ENCODE data around the gene SGCA.

Gene SGCA

DNA sequence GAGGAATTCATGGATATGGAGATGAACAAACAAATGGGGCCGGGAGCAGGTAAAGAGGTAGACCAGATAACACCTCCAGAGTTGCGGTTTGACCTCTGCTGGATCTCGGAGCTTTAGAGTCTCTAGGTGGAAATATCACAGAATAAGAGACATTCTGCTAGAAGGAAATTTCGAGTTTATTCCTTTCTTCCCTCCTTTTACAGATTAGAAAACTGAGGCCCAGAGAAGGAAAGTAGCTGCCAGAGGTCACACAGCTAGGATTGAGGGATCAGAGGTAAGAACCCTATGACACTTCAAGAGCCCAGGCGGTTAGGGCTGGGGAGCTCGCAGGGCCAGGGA is 43.3 kb downstream of the SGCA start:
- DNase-seq (ENCODE audit: low read depth, low spot score): no peak

DNA sequence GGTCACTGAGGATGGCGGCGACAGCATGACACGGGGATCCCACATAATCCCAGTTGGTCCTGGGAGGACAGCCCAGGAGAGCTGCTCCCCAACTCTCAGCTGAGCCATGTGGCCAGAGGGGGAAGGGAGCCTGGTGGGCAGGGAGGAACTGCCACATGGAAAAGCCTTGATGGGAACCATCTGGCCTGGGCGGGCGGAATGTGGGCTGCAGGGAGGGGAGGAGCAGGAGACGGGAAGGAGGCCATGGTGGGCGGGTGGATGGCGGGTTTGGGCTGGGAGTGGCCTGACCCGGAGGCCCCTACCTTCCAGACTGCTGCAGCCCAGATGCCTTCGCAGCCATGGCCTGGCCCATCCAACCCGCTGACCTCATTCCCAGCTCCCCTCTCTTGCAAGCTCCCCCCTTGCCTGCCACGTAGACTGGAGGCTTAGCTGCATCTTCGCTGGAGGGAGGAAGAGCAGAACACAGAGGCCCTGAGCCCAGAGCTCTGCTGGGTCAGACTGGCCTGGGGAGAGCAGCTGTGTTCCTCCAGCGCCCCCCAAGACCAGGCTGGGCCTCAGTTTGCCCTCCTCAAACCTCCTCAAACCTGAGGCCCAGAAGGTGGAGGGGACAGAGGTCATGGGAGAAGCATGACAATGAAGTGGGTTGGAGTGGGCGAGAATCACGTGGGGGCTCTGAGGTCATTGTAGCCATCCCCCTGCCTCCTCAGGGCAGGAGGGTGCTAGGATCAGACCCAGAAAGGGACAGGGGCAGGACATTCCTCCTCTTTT is 43.9 kb downstream of the SGCA start:
- DNase-seq (ENCODE audit: low read depth, low spot score): no peak

DNA sequence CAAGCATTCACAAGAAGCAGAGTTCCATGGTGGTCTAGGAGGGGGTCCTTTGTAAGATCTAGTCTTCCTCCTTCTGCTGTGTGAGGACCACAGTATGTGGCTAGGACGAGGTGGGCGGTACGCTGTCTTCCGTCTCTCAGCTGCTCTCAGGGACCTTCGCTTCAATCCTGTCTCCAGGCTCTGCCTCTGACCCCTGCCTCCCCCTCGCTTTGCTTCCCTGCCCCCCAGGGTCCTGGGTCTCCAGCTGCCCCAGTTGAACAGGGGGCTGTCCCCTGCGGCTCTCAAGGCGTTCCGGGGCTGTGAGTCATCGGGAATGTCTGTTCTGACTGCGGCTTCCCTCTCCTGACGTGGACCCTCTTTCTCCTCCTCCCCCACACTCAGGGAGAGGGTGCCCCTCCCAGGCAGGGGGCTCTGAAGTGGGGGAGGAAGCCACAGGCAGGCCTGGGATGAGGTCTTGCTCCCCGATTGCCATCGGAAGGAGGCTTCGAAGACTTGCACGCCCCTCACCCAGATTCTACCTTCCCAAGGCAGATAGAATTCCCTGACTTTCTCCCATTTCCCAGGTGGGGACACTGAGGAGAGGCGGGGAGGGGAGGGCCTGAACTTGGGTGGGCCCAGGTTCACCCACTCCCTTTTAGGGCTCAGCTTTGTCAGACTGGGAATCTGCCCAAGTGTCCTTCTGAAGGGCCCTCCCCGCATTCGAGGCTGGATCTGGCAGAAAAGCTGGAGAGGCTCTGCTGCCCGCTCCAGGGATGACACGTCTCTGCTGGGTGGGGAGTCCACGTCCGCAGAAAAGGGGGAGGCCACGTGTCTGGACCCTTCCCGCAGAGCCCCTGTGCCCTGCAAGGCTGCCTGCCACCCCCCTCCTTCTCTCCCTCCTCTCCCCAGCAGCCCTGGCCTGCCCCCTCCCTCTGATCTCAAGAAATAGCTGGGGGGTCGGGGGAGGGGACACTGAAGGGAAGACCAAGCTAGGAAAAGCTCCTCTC is 44.7 kb downstream of the SGCA start:
- no peak for DNase-seq (ENCODE audit: low read depth, low spot score)

DNA sequence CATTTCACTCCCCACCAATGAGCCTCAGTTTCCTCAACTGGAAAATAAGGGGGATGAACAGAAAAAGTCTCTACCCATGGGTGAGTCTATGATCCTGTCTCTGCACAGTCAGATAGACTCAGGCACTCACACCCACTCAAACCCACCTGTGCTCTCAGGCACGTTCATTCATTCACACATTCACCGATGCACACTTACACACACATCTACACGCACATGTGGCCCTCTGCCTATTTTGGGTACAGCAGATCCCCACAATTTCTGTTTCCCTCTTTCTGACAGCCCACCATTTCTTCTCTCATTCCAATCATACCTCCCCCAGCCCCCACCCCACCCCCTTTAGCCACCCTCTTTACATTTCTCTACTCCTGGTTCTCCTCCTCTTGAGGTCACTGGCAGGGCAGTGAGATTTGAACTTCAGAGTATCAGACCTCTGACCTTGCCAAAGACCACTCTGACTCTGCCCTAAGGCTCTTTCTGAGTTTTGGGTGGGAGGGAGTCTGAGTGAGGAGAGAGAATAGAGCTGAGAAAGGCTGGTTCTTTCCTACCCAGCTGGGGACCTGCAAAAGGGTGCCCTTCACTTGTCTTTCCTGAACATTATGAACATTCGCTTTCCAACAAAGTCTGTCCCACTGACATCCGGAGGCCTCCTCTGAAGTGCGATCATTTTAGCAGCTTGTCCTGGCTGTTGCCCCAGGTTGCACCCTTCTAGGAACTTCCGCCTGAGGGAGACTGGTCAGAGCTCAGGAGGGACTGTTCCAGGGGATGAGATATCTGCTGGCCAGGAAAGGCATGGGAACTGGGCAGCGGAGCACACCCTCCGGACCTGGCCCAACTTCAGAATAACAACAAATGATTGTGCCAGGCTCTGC is 45.7 kb downstream of the SGCA start:
- no peak for DNase-seq (ENCODE audit: low read depth, low spot score)

DNA sequence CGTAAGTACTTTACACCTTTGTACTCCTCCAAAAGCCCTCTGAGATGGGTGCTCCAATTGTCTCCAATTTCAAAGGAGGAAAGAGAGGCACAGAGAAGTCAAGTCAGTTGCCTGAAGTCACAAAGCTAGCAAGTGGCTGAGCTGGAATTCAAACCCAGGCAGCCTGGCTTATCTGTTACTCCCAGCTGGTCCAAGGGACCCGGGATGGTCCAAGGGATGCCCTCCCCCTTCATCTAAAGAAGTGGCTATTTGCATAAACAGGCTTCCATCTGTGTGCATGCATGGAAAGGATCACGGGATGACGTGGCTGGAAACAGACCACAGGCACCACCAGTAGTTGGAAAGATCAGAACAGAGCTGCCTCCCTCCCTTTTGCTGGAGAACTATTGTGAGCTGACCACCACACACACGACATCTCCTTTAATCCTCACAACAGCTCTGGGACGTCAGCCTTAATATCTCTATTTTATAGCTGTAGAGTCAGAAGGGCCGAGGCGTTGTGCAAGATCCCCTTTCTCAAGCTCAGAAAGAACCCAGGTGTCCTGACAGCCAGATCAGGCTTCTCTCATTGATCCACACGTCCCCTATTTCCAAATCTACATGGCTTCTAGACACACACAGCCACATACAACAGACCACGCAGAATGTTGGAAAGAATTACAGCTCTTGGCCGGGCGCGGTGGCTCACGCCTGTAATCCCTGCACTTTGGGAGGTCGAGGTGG is 46.5 kb downstream of the SGCA start:
- DNase-seq (ENCODE audit: low read depth, low spot score): no peak

DNA sequence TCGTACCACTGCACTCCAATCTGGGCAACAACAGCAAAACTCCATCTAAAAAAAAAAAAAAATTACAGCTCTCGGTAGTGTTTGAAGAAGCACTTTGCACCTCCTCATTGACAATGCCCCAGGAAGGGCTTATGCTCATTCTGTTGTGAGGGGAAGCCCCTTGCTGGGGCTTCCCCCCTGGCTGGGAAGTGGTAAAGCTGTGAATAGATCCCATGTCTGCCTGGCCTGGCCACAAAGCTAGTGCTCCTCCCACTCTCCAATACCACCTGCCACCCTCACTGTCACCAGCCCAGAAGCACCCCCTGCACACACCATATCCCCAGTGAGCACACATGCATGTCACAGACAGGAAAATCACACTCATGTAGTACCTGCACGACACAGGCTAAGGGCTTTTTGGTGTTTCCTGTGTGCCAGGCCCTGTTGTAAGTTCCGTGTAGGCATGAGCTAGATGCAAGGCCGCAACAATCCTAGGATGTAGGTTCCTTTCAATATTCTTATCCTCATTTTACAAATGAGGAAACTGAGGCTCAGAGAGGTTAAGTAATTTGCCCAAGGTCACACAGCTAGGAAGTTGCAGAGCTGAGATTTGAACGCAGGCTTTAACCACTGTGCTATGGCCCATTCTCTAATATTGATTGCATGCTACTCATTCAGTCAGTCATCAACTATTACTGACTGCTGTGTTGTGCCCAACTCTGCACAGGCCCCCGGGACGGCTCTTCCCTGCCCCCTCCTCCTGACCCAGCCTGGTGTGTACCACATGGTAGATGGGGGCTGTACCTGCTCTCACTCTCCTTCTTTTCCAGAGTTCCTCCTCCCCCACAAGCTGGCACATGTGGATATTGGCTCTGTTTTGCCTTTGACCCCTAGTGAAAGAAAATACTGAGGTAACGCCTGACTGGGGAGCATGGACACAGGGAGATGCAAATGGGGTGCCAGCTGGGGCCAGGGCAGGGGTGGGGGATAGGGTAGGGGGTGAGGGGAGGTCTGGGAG is 47.5 kb downstream of the SGCA start:
- no peak for DNase-seq (ENCODE audit: low read depth, low spot score)

DNA sequence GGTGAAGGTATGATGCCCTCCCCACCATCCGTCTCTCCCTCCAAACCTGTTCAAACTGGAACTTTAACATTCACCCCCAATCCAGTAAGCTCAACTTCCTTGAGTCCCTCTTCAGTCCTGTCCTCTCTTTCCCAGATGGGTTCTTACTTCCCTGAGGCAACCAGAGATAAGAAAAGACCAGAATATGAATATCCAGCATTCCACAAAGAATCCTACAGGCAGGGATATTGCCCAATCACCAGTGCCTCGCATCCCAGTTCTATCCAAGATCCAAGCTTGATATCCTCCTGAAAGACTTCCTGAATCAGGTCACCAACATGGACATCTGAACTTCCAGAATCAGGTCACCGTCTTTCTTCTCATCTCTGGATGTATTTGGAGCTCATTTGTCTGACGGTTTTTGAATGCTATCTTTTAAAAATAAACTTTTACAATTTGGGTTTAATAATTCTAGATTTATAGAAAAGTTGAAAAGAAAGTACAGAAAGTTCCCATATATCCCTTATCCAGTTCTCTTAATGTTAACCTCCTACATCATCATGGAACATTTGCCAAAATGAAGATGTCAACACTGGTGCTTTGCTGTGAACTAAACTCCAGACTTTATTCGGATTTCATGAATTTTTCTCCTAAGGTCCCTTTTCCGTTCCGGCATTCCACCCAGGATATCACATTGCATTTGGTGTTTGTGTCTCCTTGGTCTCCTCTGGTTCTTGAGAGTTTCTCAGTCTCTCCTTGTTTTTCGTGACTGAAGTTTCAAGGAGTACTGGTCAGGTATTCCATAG is 49.4 kb downstream of the SGCA start:
- no peak for DNase-seq (ENCODE audit: low read depth, low spot score)

DNA sequence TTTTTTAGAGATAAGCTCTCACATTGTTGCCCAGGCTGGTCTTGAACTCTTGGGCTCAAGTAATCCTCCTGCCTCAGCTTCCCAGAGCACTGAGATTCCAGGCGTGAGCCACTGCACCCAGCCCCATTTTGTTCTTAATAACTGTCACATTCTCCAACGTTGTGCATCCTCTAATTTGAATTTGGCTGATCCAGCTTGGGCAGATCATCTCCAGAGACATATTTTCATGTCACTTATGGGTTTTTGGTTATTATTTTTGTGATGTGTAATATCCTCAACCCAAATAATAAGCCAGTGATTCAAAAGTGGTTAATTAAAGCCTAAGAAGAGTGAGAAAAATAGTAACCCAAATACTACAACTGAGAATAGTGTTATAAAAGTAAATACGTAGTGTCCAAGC is 51.8 kb downstream of the SGCA start:
- no peak for DNase-seq (ENCODE audit: low read depth, low spot score)

DNA sequence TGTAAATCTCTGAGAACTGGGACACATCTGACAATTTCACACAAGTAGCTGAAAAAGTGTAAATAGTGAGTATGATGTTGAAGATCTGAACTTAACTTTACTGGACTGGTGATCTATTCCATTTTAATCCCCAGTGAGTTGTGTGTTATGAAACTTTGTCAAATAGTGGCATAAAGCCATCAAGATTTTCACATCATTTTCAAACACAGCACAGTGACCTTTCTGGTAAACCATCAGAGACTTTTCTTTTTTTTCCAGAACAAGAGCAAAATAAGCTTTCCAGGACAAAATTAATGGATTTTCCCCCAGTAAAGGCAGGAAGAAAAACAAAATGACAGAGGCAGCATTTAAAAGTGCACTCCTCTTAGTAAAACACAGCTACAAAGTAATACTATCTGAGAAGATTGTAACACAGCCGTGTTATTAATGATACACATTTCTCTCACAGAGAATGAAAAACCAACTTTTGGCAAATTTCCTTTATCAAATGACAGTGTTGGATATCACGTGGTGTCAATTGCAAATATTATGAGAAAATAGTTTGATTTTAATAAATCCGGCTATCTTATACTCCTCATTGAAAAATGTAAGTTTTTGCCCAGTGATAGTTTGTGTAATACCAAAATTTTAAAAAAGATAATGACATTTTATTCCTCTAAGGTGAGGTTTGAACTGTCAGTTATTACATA is 52.4 kb downstream of the SGCA start:
- no peak for DNase-seq (ENCODE audit: low read depth, low spot score)

DNA sequence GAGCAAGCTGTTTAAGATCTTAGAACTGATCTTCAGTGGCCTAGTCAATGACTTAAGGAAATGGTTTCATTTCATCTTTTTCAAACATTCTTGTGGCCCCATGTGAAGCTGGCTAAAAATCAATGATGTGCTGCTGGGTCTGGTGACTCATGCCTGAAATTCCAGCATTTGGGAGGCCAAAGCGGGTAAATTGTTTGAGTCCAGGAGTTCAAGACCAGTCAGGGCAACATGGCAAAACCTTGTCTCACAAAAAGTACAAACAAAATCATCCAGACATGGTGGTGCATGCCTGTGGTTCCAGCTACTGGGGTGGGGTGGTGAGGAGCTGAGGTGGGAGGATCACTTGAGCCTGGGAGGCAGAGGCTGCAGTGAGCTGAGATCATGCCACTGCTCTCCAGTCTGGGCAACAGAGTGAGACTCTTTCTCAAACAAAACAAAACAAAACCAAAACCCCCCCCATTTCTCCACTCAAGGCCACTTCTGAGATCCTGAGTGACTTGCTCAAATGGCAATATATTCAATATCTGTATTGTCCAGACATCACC is 53.0 kb downstream of the SGCA start:
- no peak for DNase-seq (ENCODE audit: low read depth, low spot score)

DNA sequence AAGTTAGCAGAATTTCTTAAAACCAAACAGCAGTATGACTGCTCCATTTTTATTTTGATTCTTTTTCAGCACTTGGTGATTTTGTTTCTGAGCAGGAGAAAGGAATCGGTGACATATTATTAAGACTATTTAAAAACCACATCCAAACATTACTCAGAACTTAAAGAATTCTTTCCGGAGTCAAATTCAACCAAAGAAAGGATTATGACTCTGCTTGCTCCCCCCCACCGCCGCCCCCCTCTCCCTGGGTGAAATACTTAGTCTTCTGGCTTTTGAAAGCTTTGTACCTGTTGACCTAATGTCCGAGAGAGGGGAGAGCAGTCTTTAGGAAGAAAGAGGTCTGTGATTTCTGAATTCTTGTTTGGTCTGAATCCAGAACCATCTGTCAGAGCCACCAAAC is 53.5 kb downstream of the SGCA start:
- no peak for DNase-seq (ENCODE audit: low read depth, low spot score)

DNA sequence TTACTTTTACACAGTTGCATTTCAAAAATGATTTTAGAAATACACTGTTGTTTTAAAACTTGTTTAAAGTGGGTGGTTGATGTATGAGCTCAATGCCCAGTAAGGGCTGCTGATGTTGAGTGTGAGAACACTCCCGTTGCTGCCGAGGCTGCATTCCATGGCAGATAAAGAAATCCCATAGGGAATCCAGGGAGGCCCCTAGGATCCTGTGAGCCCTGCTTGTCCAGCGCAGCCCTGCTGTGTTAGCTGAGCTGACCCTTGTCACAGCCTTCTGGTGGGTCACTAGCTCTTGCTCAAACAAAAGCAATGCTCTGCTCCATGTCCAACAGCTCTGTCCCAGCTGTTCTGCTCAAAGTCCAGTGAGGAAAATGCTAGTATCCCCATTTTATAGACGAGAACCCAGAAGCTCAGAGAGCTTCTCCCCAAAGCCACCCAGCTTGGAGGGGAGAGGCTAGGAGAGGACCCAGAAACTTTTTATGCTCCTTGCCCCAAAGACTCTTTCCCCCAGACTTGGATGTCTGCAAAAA is 54.2 kb downstream of the SGCA start:
- no peak for DNase-seq (ENCODE audit: low read depth, low spot score)

DNA sequence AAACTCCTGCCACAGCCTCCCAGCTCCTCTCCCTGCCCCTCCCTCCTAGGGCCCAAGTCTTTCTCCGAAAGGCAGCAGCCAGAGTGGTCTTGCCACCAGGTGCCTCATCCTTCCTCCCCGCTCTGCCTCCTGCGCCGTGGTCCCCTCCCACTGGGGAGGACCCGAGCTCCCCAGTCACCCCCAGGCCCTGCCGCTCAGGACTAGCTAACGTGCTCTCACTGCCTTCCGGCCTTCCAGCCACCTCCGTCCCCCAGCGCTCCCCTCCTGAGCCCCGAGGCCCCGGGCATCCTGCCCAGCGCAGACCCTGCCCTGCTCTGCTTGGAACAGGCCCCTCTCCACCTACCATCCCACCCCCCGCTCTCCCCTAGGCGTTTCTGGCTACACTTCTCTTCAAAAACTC is 55.0 kb downstream of the SGCA start:
- DNase-seq (ENCODE audit: low read depth, low spot score): no peak

DNA sequence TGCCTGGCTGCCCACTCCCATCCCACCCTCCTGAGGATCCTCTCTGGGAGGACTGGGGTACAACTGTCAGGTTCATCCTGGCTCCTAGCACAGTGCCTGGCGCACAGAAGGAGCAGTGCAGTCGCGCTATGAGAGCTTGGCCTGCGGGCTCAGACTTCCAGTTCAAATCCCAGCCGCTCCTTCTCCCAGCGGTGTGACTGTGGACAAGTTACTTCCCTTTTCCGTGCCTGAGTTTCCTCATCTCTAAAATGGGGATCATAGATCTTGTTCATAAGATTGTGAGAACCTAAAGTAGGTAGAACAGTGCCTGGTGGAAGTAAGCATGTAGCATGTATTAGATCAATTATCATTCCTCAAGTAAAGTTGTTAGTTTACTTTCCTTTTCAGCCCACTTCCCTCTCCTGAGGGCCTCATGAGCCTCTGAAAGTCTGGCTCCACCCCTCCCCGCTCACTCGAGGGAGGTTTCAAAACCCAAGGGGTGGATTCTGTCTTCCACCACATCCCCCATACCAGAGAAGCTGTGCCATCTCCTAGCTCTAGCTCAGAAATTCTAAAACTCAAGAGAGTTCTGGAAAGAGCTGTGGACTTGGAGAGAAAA is 55.6 kb downstream of the SGCA start:
- DNase-seq (ENCODE audit: low read depth, low spot score): no peak

DNA sequence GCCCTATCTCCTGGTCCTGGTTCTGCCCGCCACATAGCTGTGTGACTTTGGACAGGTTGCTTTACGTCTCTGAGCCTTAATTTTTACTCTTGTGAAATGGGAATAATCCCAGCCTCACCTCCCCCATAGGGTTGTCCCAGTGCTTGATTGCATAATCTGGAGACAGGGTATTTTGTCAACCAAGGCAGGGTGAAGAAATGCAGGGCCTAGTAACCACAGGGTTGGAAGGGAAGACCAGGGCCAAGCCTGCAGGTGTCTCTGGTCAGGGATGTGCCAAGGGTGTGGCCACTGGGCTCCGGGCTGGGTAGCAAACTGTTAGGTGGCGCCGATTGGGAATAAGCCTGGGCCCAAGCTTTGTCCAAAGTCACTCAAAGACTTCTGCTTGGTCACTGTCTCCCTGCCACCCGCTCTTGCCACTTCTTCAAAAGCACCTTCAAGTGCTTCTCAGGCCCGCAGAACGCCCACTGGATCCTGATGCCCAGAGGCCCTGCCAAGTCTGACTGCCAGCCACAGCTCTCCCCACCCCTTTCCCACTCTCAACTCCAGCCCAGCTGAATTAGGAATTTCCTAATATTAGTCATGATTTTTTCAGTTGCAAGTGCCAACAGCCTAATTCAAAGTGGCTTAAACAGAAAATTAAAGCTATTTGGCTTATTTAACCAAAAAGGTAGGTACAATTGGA is 56.2 kb downstream of the SGCA start:
- DNase-seq (ENCODE audit: low read depth, low spot score): no peak

DNA sequence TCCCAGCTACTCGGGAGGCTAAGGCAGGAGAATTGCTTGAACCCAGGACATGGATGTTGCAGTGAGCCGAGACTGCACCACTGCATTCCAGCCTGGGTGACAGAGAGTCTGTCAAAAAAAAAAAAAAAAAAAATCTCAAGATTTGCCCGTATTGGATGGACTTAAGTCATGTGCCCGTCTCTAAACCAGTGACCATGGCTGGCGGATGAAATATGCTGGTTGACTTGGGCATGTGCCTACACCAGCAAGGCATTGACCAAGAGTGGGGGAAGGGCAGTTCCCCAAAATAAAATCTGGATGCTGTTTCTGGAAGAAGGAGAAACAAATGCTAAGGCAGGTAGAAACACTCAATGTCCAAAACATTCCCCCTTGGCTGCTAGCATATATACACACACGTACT is 57.1 kb downstream of the SGCA start:
- no peak for DNase-seq (ENCODE audit: low read depth, low spot score)
